RWPE2 (cell line): ENCODE measurements around the gene BRF1.

Experiments
- ATAC-seq: fragments of 200-7000 bp; cut with Tn5 transposase; 3 replicates; pipeline ENCODE4 v1.9.1; 2021; ENCODE audit warnings: low read depth
- DNase-seq: peaks from one replicate; pipeline ENCODE4 v3.0.0-alpha.2; 2020; ENCODE audit warnings: low spot score
- H3K27ac ChIP-seq: fragments of 450-650 bp; 2 replicates; pipeline ENCODE4 v1.5.1; 2017; ENCODE audit warnings: mild to moderate bottlenecking; ENCODE audit not compliant: poor library complexity, severe bottlenecking
- H3K27me3 ChIP-seq: fragments of 250-450 bp; sonication (Bioruptor Pico); 2 replicates; pipeline ENCODE4 v1.5.1; 2021; ENCODE audit warnings: mild to moderate bottlenecking, moderate library complexity; ENCODE audit not compliant: insufficient read depth, poor library complexity, severe bottlenecking
- H3K36me3 ChIP-seq: fragments of 250-450 bp; sonication (Bioruptor Pico); 2 replicates; pipeline ENCODE4 v1.5.1; 2020; ENCODE audit warnings: low read depth, mild to moderate bottlenecking, moderate library complexity
- H3K4me1 ChIP-seq: fragments of 250-450 bp; sonication (Bioruptor Pico); 2 replicates; pipeline ENCODE4 v1.5.1; 2021; ENCODE audit warnings: mild to moderate bottlenecking, moderate library complexity; ENCODE audit not compliant: insufficient read depth, poor library complexity, severe bottlenecking
- H3K4me3 ChIP-seq: fragments of 250-450 bp; sonication (Bioruptor Pico); 2 replicates; pipeline ENCODE4 v1.5.1; 2021; ENCODE audit warnings: mild to moderate bottlenecking, moderate library complexity; ENCODE audit not compliant: severe bottlenecking
- H3K9me3 ChIP-seq: fragments of 250-450 bp; sonication (Bioruptor Pico); 2 replicates; pipeline ENCODE4 v1.5.1; 2021; ENCODE audit warnings: mild to moderate bottlenecking, moderate library complexity; ENCODE audit not compliant: severe bottlenecking
- CTCF ChIP-seq: fragments of 450-650 bp; IDR thresholded peaks from one replicate; pipeline ENCODE4 v1.5.1; 2017; ENCODE audit warnings: mild to moderate bottlenecking, moderate library complexity; ENCODE audit not compliant: poor library complexity, severe bottlenecking

BRF1 gene

DNA sequence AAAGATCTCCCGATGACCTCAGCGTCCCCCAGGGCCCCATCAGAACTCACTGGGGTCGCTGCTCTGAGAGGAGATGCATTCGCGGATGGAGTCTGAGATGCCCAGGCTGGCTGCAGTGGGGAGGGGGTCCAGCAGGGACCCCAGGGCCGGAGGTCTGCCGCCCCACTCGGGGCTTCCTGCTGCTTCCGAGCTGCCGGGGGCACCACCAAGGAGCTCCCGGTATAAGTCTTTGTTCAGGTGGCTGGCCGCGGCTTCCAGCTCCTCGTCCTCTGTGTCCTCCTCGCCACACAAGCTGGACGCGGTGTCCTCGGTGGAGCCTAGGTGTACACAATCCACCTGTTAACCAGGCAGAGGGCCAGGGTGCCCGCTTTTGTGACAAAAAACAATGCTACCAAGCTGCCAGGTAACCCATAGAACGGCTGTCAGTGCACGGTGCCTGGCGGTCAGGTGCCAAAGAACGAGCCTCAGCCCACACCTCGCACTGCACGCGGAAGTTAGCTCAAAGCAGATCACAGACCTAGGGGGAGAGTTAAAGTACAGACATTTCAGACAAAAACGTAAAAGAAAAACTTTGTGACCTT, 79.1 kb downstream of the BRF1 start:
- Histone ChIP-seq H3K4me3 (no peak overlapping the region), H3K36me3 (peaks cover 59% of the 10 kb centered on the region), H3K4me1 (no peaks in the 10 kb centered on the region), H3K27ac (no peak overlapping the region), H3K9me3 (no peaks in the 10 kb centered on the region), H3K27me3 (no peaks in the 10 kb centered on the region)
- TF ChIP-seq CTCF, result no peak
- DNase-seq, result no peak
- no peak for ATAC-seq

GRCh38 chr14:105220699-105221597, 79.9 kb downstream of the BRF1 start:
- no peaks in the 10 kb centered on the region for H3K27me3 ChIP-seq
- no peak overlapping the region for H3K27ac ChIP-seq
- DNase-seq, result no peak
- H3K36me3 ChIP-seq, result peaks cover 58% of the 10 kb centered on the region
- H3K9me3 ChIP-seq, result no peaks in the 10 kb centered on the region
- ATAC-seq, result no peak
- TF ChIP-seq CTCF, result no peak
- H3K4me1 ChIP-seq, result no peaks in the 10 kb centered on the region
- no peak overlapping the region for H3K4me3 ChIP-seq

DNA sequence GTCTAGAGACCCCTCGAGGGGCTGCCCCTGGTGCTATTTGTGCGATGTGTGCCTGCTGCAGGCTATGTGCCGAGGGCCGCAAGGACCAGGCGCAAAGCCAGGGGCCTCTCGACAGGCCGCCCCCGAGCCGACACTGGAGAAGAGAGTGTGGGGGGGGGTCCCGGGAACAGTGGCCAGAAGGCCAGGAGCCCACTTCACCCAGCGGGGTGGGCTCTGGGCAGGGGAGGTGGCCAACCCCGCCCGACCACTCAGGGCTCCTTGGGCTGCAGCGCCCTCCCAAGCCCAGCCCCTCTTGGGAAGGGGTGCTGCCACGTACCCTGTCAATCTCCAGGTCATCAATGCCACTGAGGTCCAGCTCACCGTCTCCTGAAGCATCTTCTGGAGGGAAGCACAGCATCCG, 81.0 kb downstream of the BRF1 start:
- TF ChIP-seq CTCF, result no peak
- no peak overlapping the region for H3K27ac ChIP-seq
- H3K4me1 ChIP-seq, result no peaks in the 10 kb centered on the region
- H3K27me3 ChIP-seq, result no peaks in the 10 kb centered on the region
- DNase-seq, result no peak
- no peak for ATAC-seq
- H3K36me3 ChIP-seq, result peaks cover 54% of the 10 kb centered on the region
- H3K4me3 ChIP-seq, result no peak overlapping the region
- no peaks in the 10 kb centered on the region for H3K9me3 ChIP-seq

GRCh38 chr14:105219043-105219612, 81.7 kb downstream of the BRF1 start:
- no peaks in the 10 kb centered on the region for H3K4me1 ChIP-seq
- H3K27ac ChIP-seq, result no peak overlapping the region
- H3K9me3 ChIP-seq, result no peaks in the 10 kb centered on the region
- H3K27me3 ChIP-seq, result no peaks in the 10 kb centered on the region
- no peak overlapping the region for H3K4me3 ChIP-seq
- TF ChIP-seq CTCF, result no peak
- ATAC-seq (no peak), DNase-seq (no peak)
- peaks cover 48% of the 10 kb centered on the region for H3K36me3 ChIP-seq

DNA sequence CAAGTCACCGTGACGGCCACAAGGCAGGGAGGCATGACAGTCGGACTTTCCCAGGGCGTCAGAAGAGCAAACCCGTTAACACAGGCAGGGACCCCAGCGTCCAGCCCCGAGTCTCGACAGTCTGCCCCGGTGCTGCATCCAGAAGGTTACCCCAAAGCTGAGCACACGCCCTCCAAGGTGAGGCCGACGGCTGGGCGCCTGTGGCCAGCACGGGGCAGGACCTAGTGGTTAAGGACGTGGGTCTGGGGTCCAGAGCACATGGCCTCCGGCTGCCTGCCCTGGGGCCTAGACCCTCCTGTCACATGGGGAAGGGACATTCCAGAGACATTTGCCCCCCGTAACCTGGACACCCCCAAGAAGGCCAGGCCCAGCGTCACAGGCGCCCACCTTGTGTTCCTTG, 82.2 kb downstream of the BRF1 start:
- ATAC-seq (no peak), DNase-seq (no peak)
- TF ChIP-seq CTCF, result no peak
- Histone ChIP-seq H3K9me3 (no peaks in the 10 kb centered on the region), H3K4me3 (no peak overlapping the region), H3K27me3 (no peaks in the 10 kb centered on the region), H3K36me3 (peaks cover 47% of the 10 kb centered on the region), H3K4me1 (no peaks in the 10 kb centered on the region), H3K27ac (no peak overlapping the region)
